Muscle layer of colon (tissue), 2 donors: ENCODE data around the gene SLC6A9.

Source experiments
- H3K27ac ChIP-seq: one replicate; pipeline ENCODE4 v1.7.0; 2013; ENCODE audit warnings: low read depth, mild to moderate bottlenecking, low read length, moderate library complexity
- H3K27me3 ChIP-seq, 2 donors: one replicate each; pipeline ENCODE4 v1.7.0; 2013; ENCODE audit warnings: low read length in 2 of 2, mild to moderate bottlenecking in 2 of 2; ENCODE audit not compliant: insufficient read depth in 2 of 2, control insufficient read depth in 1 of 2
- H3K36me3 ChIP-seq: one replicate; pipeline ENCODE4 v1.7.0; 2013; ENCODE audit warnings: mild to moderate bottlenecking, low read length; ENCODE audit not compliant: insufficient read depth
- H3K4me1 ChIP-seq: one replicate; pipeline ENCODE4 v1.7.0; 2013; ENCODE audit warnings: mild to moderate bottlenecking, low read length; ENCODE audit not compliant: insufficient read depth
- H3K4me3 ChIP-seq, 2 donors: one replicate each; pipeline ENCODE4 v1.7.0; 2013; ENCODE audit warnings: low read length in 2 of 2, low read depth in 1 of 2, mild to moderate bottlenecking in 1 of 2, moderate library complexity in 1 of 2
- H3K9ac ChIP-seq: one replicate; pipeline ENCODE4 v1.7.0; 2013; ENCODE audit warnings: low read length
- H3K9me3 ChIP-seq: one replicate; pipeline ENCODE4 v1.7.0; 2013; ENCODE audit warnings: mild to moderate bottlenecking, low read length
- donor health status: abdominal sarcoma.
- donor health status: Adenocarcinoma of cecum.

The SLC6A9 gene

DNA sequence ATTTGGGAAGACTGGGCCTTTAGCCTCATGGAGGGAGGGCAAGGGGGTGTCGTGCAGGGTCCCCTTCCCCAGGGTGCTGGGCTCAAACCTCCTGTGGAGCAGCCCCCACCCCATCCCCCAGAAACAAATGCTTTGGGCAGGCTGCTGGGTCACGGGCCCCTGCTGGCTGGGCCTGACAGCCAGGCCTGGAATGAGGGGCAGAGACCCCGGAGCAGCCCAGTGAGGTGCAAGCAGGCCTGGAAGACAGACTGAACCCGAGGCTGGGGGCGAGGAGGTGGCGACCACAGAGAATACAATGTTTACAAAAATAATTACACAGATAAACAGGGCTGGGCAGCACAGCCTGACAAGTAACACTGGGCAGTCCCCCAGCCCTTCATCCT is 34.5 kb downstream of the SLC6A9 start:
- Histone ChIP-seq H3K36me3 (peaks cover 11% of the 10 kb centered on the region), H3K4me1 (peaks cover 5% of the 10 kb centered on the region), H3K27me3 (no peaks in the 10 kb centered on the region), H3K27ac (no peak overlapping the region), H3K4me3 (no peak overlapping the region), H3K9me3 (no peaks in the 10 kb centered on the region), H3K9ac (no peak overlapping the region)

DNA sequence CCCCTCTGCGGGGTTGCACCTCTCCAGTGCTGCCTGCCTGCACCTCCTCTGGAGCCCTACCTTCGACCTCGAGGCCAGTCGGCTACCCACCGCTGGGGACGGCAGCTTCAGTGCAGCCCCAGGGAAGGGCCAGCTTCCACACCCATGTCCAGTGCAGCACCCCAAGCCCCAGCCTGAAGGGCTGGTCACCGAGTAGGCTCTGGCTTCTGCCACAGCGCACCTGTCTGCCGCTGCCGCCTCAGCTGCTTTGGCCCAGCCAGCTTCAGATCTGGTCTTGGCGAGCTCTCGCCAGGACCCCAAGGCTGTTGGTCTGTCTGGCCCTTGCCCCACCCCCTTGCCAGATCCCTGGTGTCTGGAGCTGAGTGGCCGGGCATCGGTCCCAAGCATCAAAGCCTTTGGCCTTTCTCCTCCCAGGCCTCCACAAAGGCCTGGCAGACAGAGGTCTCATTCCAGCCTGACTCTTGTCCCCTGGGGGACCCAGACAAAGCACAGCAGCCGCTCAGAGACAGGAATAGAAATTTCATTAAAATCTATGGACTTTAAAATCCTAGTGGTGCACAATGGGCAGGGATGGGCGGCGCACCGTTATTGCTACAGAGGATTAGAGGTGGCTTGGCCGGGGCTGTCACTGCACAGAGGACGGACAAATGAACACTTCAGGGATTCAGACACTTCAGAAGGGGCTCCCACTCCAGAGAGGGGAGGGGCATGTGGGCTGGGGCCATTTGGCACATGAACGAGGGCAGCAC is 35.1 kb downstream of the SLC6A9 start:
- Histone ChIP-seq H3K9ac (no peak overlapping the region), H3K27me3 (no peaks in the 10 kb centered on the region), H3K9me3 (no peaks in the 10 kb centered on the region), H3K4me1 (peaks cover 6% of the 10 kb centered on the region), H3K36me3 (peaks cover 8% of the 10 kb centered on the region), H3K4me3 (no peak overlapping the region), H3K27ac (no peak overlapping the region)

- Histone ChIP-seq H3K9ac (no peak overlapping the region), H3K9me3 (no peaks in the 10 kb centered on the region), H3K27ac (no peak overlapping the region), H3K4me1 (peaks cover 16% of the 10 kb centered on the region), H3K36me3 (no peaks in the 10 kb centered on the region), H3K4me3 (no peak overlapping the region), H3K27me3 (no peaks in the 10 kb centered on the region)
Observed at GRCh38 chr1:43994794-43995790, 36.2 kb downstream of the SLC6A9 start.

- Histone ChIP-seq H3K9ac (no peak overlapping the region), H3K9me3 (no peaks in the 10 kb centered on the region), H3K4me3 (no peak overlapping the region), H3K27ac (no peak overlapping the region), H3K4me1 (peaks cover 16% of the 10 kb centered on the region), H3K27me3 (no peaks in the 10 kb centered on the region), H3K36me3 (no peaks in the 10 kb centered on the region)
Observed at GRCh38 chr1:43994071-43994470, 37.2 kb downstream of the SLC6A9 start.

DNA sequence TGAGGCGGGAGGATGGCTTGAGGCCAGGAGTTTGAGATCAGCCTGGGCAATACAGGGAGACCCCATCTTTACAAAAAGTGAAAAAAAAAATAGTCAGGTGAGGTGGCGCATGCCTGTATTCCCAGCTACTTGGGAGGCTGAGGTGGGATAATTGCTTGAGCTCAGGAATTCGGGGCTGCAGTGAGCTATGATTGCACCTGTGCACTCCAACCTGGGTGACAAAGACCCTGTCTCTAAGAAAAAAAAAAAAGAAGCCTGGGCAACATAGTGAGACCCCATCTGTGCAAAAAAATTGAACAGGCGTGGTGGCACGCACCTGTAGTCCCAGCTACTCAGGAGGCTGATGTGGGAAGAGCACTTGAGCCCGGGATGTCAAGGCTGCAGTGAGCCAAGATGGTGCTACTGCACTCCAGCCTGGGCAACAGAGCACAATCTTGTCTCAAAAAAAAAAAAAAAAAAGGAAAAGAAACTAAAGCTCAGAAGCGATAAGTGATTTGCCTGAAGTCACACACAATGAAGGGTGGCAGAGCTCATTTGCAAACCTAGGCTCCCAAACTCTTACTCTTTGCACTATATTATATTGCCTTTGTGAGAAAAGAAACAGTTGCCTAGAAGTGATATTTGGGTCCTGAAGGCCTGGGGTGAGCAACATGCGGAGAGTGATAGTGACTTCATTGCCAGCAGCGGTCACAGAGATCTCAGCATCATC is 37.9 kb downstream of the SLC6A9 start:
- H3K4me1 ChIP-seq = peaks cover 16% of the 10 kb centered on the region
- no peaks in the 10 kb centered on the region for H3K9me3 ChIP-seq
- no peak overlapping the region for H3K27ac ChIP-seq
- no peak overlapping the region for H3K9ac ChIP-seq
- no peak overlapping the region for H3K4me3 ChIP-seq
- H3K27me3 ChIP-seq = no peaks in the 10 kb centered on the region
- no peaks in the 10 kb centered on the region for H3K36me3 ChIP-seq

GRCh38 chr1:43992232-43992995 is 38.8 kb downstream of the SLC6A9 start:
- H3K36me3 ChIP-seq = no peaks in the 10 kb centered on the region
- H3K9ac ChIP-seq = peak overlapping the region; percentile 57
- H3K27ac ChIP-seq = peak overlapping the region; percentile 75
- H3K27me3 ChIP-seq = no peaks in the 10 kb centered on the region
- H3K4me1 ChIP-seq = peaks cover 16% of the 10 kb centered on the region
- H3K4me3 ChIP-seq = peak overlapping the region; percentile 63 to 79
- no peaks in the 10 kb centered on the region for H3K9me3 ChIP-seq

DNA sequence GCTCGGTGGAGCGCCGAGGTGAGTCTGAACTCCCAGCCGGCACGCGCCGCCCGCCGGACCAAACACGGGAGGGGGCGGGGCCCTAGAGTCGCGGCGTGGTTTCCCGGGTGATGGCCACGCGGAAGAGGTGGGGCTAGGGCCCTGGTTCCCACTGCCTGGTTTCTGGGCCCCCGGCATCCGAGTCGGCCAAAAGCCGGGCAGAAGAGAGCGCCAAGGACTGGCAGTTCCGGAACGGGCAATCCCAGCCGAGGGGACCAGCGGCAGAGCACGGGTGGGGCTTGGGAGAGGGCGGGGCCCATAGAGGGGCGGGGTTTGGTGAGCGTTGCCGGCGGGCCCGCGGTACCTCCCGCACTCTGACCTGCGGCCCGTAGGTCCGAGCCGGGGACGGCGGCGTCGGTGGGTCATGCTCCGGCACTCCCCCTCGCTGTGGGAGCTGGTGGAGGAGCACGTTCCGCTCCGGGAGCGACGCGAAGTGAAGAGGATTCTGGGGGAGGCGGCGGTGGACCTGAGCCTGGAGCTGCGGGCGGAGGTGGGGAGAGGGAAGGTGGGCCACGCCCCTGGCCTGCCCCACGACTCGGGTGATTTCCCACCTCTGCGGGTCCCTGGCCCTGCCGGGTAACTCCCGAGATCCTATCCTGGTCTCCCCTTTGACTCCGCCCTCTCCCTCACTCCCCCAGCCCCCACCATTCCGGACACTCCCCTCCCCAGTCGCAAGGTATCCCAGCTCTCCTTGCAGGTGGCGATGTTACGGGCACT is 39.6 kb downstream of the SLC6A9 start, which contains the start of gene CCDC24:
Gene CCDC24, plus strand, starts transcription at position 124 of the 756 bp plus-strand sequence. Its CDS starts 280 bp downstream, at position 404.
- peak within 1 kb of the TSS; percentile 63 to 79 for H3K4me3 ChIP-seq
- no peaks in the 10 kb centered on the region for H3K9me3 ChIP-seq
- H3K36me3 ChIP-seq = no peaks in the 10 kb centered on the region
- peaks cover 16% of the 10 kb centered on the region for H3K4me1 ChIP-seq
- H3K9ac ChIP-seq = peak within 1 kb of the TSS; percentile 57
- peak within 1 kb of the TSS; percentile 75 for H3K27ac ChIP-seq
- H3K27me3 ChIP-seq = no peaks in the 10 kb centered on the region

DNA sequence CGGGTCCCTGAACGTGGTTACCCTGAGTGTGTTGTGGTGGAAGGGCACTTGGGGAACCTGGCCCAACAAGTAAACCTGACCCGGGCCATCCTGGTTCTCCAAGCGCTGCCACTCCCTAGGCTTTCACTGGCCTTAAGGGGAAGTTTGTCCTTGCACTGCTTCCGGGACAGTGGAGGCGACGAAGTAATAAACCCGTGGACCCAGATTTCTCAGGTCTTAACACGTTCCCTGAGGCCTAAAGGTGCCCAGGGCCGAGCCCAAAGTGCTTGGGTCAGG is 40.1 kb downstream of the SLC6A9 start:
- no peaks in the 10 kb centered on the region for H3K27me3 ChIP-seq
- H3K9ac ChIP-seq = peak overlapping the region; percentile 57
- H3K36me3 ChIP-seq = peaks cover under 1% of the 10 kb centered on the region
- peak overlapping the region; percentile 75 for H3K27ac ChIP-seq
- peaks cover 16% of the 10 kb centered on the region for H3K4me1 ChIP-seq
- H3K4me3 ChIP-seq = peak overlapping the region; percentile 63 to 79
- no peaks in the 10 kb centered on the region for H3K9me3 ChIP-seq

DNA sequence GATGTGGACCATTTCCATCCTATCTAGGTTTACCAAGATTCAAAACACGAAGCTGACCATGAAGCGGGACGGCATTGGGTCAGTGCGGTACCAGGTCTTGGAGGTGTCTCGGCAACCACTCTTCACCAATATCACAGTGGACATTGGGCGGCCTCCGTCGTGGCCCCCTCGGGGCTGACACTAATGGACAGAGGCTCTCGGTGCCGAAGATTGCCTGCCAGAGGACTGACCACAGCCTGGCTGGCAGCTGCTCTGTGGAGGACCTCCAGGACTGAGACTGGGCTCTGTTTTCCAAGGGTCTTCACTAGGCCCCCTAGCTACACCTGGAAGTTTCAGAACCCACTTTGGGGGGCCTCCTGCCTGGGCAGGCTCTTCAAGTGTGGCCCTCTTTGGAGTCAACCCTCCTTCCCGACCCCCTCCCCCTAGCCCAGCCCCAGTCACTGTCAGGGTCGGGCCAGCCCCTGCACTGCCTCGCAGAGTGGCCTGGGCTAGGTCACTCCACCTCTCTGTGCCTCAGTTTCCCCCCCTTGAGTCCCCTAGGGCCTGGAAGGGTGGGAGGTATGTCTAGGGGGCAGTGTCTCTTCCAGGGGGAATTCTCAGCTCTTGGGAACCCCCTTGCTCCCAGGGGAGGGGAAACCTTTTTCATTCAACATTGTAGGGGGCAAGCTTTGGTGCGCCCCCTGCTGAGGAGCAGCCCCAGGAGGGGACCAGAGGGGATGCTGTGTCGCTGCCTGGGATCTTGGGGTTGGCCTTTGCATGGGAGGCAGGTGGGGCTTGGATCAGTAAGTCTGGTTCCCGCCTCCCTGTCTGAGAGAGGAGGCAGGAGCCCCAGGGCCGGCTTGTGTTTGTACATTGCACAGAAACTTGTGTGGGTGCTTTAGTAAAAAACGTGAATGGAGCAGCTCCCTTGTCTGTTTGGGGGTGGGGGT is 40.7 kb downstream of the SLC6A9 start:
- Histone ChIP-seq H3K4me1 (peaks cover 16% of the 10 kb centered on the region), H3K36me3 (peaks cover 6% of the 10 kb centered on the region), H3K9me3 (no peaks in the 10 kb centered on the region), H3K27ac (peak overlapping the region; percentile 75), H3K4me3 (peak overlapping the region; percentile 63 to 79), H3K27me3 (no peaks in the 10 kb centered on the region), H3K9ac (peak overlapping the region; percentile 57)
